Stimulated activated naive CD4-positive, alpha-beta T cell (primary cell): ENCODE data around the gene GALNT17.
"Not testable (repeated sequence)": the region's sequence is repeated elsewhere in the genome, so short reads cannot be mapped to it uniquely, and the experiment has no call there.

Experiments used
- DNase-seq, 6 experiments: peaks; one replicate each; lab custom pipeline; 2025; lab: John Stamatoyannopoulos, UW

The GALNT17 gene

DNA sequence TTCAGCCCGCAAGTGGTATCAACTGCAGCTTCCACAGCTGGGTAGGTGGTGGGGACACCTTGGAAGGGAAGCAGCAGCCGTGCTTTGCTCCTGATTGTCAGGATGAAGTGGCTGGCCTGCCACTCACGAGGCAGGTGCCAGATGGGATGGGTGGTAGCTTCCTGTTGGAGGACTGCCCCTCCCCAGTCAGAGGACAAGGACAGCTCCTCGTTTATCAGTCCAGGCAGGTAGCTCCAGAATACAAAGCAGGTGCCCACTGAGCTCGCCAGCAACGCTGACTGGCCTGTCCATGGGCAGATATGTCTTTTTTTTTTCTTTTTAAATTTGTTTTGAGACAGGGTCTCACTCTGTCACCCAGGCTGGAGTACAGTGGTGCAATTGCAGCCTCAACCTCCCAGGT, 431.3 kb downstream of the GALNT17 start:
- no peak for DNase-seq

DNA sequence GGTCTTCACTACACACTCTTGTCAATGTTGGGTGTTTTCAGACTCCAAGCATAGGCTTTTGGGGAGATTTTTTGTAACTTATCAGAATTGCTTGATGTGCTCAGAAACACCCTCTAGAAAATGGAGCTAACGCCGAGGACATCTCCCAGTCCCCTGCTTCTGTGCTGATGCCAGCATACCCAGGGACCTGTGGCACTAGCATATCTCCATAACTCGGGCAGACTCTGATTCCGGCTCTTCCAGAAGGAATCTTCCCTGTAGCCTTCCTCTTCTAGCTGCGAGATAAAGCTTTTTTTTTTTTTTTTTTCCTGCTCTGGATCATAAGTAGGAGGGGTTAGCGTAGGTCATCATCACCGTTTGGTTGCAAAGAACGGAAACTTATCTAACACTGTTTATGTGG, 434.4 kb downstream of the GALNT17 start:
- no peak for DNase-seq

- no peak for DNase-seq
These were observed 435.0 kb downstream of the GALNT17 start for GRCh38 chr7:71566991-71567390.

DNA sequence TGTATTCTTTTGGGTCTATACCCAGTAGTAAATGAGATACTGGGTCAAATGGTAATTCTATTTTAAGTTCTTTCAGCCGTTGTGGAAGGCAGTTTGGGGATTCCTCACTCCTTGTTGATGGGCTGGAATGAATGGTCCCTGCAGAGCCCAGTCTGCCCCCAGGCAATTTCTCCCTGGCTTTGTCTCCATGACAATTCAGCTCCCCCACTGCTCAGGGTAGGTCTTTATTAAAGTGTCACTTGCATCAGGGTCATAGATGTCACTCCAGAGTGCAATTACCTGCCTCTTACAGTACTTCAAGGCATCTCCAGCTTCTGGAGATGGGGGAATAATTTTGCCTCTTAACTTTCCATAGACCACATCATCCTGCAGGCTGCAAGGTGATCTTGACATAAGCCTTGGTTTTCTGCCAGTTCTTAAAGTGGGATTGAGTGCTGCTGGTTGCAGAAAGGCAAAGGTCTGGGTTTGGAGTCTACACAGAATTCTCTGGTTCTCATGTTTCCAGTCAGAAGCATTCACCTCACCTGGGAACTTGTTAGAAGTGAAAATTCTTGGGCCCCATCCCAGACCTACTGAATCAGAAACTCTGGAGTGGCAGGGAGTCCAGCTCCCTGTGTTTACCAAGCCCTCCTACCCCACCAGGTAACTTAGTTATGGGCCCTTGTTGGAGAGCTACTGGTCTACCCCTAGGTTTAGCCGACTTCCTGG, 442.4 kb downstream of the GALNT17 start:
- no peak for DNase-seq

- DNase-seq, result no peak
These were observed 448.1 kb downstream of the GALNT17 start for GRCh38 chr7:71580027-71580426.

- DNase-seq, result no peak
These were observed 452.3 kb downstream of the GALNT17 start for GRCh38 chr7:71584256-71584655.

DNA sequence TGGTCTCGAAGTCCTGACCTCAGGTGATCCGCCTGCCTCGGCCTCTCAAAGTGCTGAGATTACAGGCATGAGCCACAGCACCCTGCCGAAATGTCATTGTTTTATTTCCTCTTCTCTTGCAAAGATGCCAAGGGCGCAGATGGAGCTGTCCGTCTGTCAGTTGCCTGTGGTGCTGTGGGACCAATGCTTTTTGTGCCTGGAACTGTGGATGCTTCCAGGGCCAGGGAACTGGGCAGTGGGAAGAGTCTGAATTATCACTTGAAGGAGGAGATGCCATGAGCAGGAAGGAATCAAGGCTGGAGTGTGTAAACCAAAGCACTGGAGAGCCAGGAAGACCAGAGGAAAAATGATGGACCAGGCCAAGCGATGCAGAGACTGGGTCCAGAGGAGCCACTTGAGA, 459.9 kb downstream of the GALNT17 start:
- DNase-seq, result no peak

DNA sequence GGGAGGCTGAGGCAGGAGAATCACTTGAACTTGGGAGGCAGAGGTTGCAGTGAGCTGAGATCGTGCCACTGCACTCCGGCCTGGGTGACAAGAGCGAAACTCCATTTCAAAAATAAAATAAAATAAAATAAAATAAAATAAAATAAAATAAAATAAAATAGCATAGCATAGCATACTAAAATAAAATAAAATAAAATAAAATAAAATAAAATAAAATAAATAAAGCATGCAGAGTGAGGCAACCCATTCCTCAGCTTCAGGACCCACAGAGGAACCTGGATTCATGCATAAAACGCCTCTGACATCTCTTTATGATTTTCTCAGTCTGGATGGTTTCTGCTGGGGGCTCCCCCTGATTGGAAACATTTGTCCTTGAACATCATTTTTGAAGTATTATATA, 460.4 kb downstream of the GALNT17 start:
- not testable (repeated sequence) for DNase-seq

DNA sequence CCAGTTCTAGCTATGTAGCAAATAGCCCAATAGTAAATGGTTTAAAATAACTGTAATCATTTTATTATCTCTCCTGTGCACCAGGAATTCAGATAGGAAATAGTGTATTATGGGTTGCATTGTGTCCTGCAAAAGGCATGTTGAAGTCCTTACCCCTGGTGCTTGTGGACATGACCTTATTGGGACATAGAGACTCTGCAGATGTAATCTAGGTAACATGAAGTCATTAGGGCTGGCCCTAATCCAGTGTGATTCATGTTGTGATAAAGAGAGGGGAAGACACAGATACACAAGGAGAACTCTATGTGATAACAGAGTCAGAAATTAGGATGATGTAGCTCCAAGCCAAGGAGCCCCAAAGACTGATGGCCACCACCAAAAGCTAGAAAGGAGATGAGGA, 462.8 kb downstream of the GALNT17 start:
- DNase-seq, result no peak

DNA sequence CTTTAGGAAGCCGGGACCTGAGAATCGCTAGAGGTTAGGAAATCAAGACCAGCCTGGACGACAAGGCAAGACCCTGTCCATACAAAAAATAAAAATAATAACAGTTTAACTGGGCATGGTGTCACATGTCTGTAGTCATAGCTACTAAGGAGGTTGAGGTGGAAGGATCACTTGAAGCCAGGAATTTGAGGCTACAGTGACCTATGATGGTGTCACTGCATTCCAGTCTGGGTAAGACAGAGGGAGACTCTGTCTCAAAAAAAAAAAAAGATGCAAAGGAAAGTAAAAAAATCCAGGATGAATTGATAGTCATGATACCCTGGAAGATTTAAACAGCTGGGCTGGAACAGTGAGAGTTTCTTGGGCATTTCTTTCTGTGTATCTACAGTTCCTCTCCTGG, 463.2 kb downstream of the GALNT17 start:
- no peak for DNase-seq

- DNase-seq, result no peak
These were observed 466.6 kb downstream of the GALNT17 start for GRCh38 chr7:71598553-71598952.

DNA sequence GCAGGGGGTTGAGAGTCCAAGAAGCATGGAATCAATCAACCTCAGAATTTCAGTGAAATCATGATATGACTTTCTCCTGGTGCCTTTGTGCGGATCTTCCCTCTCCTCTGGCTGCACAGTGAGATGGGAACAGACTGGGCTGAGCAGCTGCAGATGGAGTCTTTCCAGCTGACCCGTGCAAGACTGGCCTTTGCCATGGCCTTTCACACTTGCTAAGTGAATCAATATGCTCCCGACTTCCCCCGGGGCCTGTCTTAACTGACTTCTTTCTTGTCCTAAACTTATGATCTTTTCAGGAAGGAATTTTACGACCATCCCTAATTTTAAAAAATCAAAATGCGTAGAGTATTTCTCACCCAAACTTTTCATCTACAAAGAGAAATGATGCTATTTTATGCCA, 469.9 kb downstream of the GALNT17 start:
- no peak for DNase-seq

DNA sequence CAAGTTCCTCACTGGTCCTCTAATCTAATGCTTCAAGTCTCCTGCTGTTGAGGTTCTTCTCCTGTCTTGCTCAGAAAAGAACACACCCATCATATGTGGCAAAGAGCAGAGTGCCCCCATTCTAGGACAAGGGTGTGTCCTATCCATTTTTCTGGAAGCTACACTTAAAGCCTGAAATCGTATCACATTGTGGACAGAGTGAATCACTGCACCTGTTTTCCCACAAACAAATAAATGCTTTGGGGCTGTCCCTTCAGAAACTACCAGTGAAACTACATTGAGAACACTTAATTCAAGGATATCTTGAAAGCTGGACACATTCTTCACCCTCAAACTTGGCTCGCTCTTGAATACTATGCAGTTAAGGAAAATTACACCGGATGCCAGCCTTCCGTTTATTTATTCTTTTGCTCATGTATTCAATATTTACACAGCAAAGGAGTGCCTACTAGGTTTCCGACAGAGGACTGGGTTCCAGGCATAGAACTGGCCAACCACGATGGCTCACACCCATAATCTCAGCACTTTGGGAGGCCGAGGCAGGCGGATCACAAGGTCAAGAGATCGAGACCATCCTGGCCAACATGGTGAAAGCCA, 473.0 kb downstream of the GALNT17 start:
- no peak for DNase-seq

DNA sequence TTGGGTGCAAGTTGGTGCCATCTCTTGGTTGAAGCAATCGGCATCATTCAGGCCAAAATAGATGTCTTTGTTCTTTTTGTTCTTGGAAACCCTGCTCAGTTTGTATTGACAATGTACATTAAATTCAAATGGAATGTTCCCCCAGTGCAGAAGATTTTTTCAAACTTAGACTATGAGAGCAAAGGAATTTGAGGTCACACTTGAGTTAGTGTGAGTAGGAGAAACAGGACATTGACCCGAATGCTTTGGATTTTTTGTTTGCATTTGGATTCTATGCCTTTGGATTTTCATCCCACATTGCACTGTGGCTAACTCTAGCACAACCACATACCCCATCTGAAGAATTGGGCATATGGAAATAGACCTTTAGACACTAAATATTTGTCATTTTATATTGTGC, 480.0 kb downstream of the GALNT17 start:
- no peak for DNase-seq

DNA sequence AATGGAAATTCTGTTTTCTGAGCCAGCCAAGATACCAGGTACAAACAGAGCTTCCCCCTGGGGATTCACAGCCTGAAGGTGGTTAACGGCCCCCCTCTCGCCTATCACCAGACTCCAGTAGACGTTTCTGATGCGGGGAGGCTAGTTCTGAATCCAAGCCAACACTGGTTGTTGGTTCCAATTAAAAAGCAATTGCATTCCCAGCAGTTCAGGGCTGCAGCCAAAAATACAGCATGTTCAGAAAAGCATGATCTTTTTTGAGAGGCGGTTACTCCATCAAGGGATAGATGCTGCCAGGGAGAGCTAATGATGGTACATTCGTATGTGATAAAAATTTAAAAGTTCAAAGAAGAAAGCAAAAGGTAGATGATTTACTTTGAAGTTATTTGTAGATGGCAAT, 481.0 kb downstream of the GALNT17 start:
- DNase-seq, result no peak

GRCh38 chr7:71613313-71613712, 481.4 kb downstream of the GALNT17 start:
- no peak for DNase-seq

- DNase-seq, result no peak
These were observed 483.1 kb downstream of the GALNT17 start for GRCh38 chr7:71615017-71615416.

DNA sequence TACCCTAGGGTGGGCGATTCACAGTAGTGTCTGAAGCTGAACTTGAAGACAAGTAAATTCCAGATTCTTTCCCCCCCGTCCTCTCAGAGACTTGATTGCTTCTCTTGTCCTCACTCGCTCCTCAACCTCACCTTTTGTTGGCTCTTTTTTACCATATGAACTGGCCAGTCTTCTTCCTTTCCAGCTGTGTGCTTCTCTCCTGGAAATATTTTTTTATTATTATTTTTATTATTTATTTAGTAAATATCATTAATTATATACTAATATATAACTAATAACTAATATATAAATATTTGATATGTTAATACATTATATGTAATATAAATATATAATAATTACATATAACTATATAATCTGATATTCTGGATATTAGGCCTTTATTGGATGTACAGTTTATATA, 484.3 kb downstream of the GALNT17 start:
- no peak for DNase-seq

- DNase-seq, result no peak
These were observed 486.3 kb downstream of the GALNT17 start for GRCh38 chr7:71618278-71618677.

DNA sequence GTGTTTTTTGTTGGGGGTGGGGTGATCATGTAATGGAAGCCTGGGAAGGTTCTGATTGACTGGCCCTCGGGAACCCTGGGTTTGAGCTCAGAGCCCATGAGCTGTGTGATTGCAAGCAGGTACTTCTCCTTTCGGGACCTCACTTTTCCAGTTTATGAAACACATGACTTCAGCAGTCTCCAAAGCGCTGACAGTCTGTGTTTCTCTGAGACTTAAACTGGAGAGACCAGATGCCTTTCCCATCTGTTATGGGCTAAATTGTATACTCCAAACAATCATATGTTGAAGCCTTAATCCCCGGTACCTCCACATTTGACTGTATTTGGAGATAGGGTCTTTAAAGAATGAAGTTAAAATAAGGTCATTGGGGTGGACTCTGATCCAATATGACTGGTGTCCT, 493.6 kb downstream of the GALNT17 start:
- no peak for DNase-seq

DNA sequence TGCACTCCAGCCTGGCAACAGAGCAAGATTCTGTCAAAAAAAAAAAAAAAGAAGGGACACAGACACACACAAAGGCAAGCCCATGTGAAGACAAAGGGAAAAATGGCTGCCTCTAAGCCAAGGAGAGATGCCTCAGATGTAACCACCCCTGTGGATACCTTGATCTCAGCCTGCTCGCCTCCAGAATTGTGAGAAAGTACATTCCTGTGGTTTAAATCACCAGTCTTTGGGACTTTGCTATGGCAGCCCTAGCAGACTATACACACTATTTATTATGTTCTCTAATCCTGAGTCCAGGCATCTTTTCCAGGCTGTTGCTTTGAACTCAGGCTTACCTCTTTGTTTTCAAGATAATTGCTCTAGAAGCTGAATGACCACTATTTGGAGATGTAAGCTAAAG, 494.3 kb downstream of the GALNT17 start:
- no peak for DNase-seq

DNA sequence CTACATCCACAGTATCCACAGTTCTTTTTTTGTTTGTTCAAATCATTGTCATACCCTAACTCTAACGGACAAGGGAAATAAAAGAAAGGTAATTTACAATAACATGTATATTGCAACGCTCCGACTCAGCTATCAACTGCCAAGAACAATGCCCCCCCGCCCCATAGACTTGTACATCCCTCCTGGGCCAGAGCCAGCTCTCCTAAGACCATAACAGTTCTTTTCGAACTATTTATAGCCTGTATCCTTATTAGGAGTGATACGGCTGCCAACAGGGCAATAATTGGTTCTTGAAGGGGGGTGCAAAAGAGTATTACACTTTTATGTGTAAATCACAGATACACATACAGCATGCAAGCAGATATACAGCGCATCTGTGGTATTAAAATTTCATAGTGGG, 495.7 kb downstream of the GALNT17 start:
- no peak for DNase-seq

GRCh38 chr7:71630516-71630915, 498.6 kb downstream of the GALNT17 start:
- no peak for DNase-seq

GRCh38 chr7:71633551-71634008, 501.6 kb downstream of the GALNT17 start:
- no peak for DNase-seq
